ENCODE results near the gene GPN2.
A peak's percentile ranks its signal among the peaks of the same experiment; 100 is the strongest.

GPN2 gene

GRCh38 chr1:26831546-26832248, 58.4 kb downstream of the GPN2 start:
- DNase-seq, result no peak

GRCh38 chr1:26831059-26831458, 59.0 kb downstream of the GPN2 start:
- DNase-seq, result no peak

GRCh38 chr1:26829184-26829911, 60.7 kb downstream of the GPN2 start:
- no peak for DNase-seq

GRCh38 chr1:26828411-26828991, 61.6 kb downstream of the GPN2 start:
- no peak for DNase-seq

- DNase-seq, result no peak
Measured at GRCh38 chr1:26827663-26828062, 62.4 kb downstream of the GPN2 start.

GRCh38 chr1:26827106-26827604, 62.9 kb downstream of the GPN2 start:
- DNase-seq, result no peak

- DNase-seq, result peak; percentile 68
Measured at GRCh38 chr1:26826261-26827105, 63.6 kb downstream of the GPN2 start, which contains the start of gene ZDHHC18. TSS of gene ZDHHC18 (plus strand) at chr1:26826688. CDS start at chr1:26826805, 117 bp downstream.
